HEK293 (cell line): ENCODE data around the gene PASK.

Experiments
- GFI1B ChIP-seq: fragments of 450-650 bp; formaldehyde crosslinking; IDR thresholded peaks from 2 replicates; pipeline ENCODE4 v1.5.1; 2016; ENCODE audit warnings: missing biosample characterization, missing genetic modification characterization
- REST ChIP-seq: fragments of 450-650 bp; formaldehyde crosslinking; IDR thresholded peaks from 2 replicates; pipeline ENCODE4 v1.5.1; 2016; ENCODE audit warnings: missing biosample characterization, missing genetic modification characterization
- ZIC2 ChIP-seq: fragments of 450-650 bp; formaldehyde crosslinking; IDR thresholded peaks from 2 replicates; pipeline ENCODE4 v1.5.1; 2016; ENCODE audit warnings: missing biosample characterization, missing genetic modification characterization
- ZNF274 ChIP-seq, 2 experiments: fragments of 200-500 bp in 1 of 2; fragments of 450-650 bp in 1 of 2; sonication (Bioruptor generic) in 1 of 2; formaldehyde crosslinking in 1 of 2; IDR thresholded peaks; 2 replicates each; pipeline versions ENCODE4 v1.5.1 to v1.6.1; 2014 to 2016; ENCODE audit warnings: borderline replicate concordance in 1 of 2, inconsistent platforms in 1 of 2, low read length in 1 of 2, missing biosample characterization in 1 of 2, missing genetic modification characterization in 1 of 2
- TF ChIP-seq, protein P1 (sequence below): fragments of 450-650 bp; formaldehyde crosslinking; IDR thresholded peaks from 2 replicates; pipeline ENCODE4 v1.5.1; 2016; ENCODE audit warnings: missing biosample characterization, missing genetic modification characterization

GRCh38 chr2:241142593-241142992 is 6.7 kb downstream of the PASK start:
- TF ChIP-seq, protein P1, sequence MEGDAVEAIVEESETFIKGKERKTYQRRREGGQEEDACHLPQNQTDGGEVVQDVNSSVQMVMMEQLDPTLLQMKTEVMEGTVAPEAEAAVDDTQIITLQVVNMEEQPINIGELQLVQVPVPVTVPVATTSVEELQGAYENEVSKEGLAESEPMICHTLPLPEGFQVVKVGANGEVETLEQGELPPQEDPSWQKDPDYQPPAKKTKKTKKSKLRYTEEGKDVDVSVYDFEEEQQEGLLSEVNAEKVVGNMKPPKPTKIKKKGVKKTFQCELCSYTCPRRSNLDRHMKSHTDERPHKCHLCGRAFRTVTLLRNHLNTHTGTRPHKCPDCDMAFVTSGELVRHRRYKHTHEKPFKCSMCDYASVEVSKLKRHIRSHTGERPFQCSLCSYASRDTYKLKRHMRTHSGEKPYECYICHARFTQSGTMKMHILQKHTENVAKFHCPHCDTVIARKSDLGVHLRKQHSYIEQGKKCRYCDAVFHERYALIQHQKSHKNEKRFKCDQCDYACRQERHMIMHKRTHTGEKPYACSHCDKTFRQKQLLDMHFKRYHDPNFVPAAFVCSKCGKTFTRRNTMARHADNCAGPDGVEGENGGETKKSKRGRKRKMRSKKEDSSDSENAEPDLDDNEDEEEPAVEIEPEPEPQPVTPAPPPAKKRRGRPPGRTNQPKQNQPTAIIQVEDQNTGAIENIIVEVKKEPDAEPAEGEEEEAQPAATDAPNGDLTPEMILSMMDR (tag by site-specific recombination), result no peak
- TF ChIP-seq ZNF274 (IDR thresholded peaks at IDR 0.05; ENCODE audit: low read length), result no peak
- TF ChIP-seq ZNF274 (tag by site-specific recombination; IDR thresholded peaks at IDR 0.05; ENCODE audit: borderline replicate concordance), result no peak
- TF ChIP-seq ZIC2, result peak; percentile 87
- no peak for TF ChIP-seq GFI1B
- no peak for TF ChIP-seq REST (tag by site-specific recombination)
